Measurements from ENCODE around the gene PGBD5. TPM values are rescaled to one million over a fixed set of nuclear protein-coding genes. Genes with fewer than 3 reads are reported as not detected.

PGBD5 gene
- total and polyA plus RNA-seq, 9 of the 15 experiments (the other 6 are each of a cell fraction or from before 2014, with no cell fraction given) = under 0.01 to 0.40 (median 0.10) TPM; not detected in 3

DNA sequence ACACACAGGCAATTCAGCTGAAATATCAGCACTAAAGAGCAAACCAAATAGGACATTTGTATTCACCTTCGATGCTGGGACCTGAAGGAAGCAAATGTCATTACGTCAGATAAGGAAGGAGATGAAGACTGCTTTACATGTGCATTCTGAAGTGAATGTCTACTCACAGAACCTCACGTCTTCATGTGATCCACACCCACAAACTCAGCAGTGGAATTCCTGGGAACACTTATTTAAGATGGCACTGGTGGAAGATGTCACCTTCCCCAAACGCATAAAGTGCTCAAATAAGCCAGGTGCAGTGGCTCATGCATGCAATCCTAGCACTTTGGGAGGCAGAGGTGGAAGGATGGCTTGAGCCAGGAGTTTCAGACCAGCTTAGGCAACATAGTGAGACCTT lies 11.4 kb downstream of the PGBD5 start (continued):
- no peak for TF ChIP-seq NR2C2 (CRISPR knock-in tag; IDR thresholded peaks at IDR 0.05)
- no peak for TF ChIP-seq NR2C2 (tag; IDR thresholded peaks at IDR 0.05)
- TF ChIP-seq MEF2D (tag; conservative IDR thresholded peaks at IDR 0.05; ENCODE audit: low read depth) = no peak
- TF ChIP-seq, protein P1, sequence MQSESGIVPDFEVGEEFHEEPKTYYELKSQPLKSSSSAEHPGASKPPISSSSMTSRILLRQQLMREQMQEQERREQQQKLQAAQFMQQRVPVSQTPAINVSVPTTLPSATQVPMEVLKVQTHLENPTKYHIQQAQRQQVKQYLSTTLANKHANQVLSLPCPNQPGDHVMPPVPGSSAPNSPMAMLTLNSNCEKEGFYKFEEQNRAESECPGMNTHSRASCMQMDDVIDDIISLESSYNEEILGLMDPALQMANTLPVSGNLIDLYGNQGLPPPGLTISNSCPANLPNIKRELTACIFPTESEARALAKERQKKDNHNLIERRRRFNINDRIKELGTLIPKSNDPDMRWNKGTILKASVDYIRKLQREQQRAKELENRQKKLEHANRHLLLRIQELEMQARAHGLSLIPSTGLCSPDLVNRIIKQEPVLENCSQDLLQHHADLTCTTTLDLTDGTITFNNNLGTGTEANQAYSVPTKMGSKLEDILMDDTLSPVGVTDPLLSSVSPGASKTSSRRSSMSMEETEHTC (IDR thresholded peaks at IDR 0.05) = no peak

DNA sequence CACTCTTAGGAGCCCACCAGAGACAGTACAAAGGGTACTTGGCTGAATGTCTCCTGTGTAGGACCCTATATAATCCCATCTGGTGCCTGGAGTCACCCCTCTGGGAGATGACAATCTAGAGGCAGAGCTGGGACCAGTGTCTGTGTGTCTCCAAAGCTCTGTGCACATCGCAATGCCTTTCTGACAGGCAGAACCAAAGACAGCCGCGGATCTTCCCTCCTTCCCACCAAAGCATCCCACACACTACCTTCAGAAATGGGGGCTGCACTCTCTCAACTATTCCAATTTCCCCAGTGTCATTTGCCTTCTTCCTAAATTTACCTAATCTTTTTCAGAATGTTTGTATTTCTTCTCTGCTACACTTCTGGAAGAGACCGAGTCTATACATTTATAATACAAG lies 12.0 kb downstream of the PGBD5 start:
- Histone ChIP-seq H4K20me1 (replicated peaks; ENCODE audit: control insufficient read depth, insufficient read depth, low read length) (0 out of 2 replicates have a peak, but pooled peaks cover 4% of the 10 kb centered on the region), H3K27ac (ENCODE audit: extremely low read depth, low read depth, low read length) (no peak overlapping the region), H3K9me1 (ENCODE audit: control insufficient read depth, insufficient read depth, low read length) (no peaks in the 10 kb centered on the region), H3K27me3 (ENCODE audit: control insufficient read depth in 2 of 2, insufficient read depth in 2 of 2, low read length in 2 of 2) (peaks cover 8 to 23% of the 10 kb centered on the region in 2 experiments; a peak in 4 of 5 replicates), H3K36me3 (ENCODE audit: control insufficient read depth, insufficient read depth, low read length) (no peaks in the 10 kb centered on the region), H3K4me2 (ENCODE audit: insufficient read depth, low read length) (no peak overlapping the region), H3K79me2 (ENCODE audit: control insufficient read depth, insufficient read depth, low read length) (no peaks in the 10 kb centered on the region), H3K9me3 (replicated peaks; ENCODE audit: control insufficient read depth, insufficient read depth, low read depth, low read length) (no peaks in the 10 kb centered on the region), H3K4me1 (replicated peaks in 1 of 2; ENCODE audit: control insufficient read depth in 2 of 2, insufficient read depth in 2 of 2, low read length in 2 of 2) (no peaks in the 10 kb centered on the region), H3K4me3 (no peak overlapping the region), H3K9ac (ENCODE audit: insufficient read depth in 1 of 2, low read depth in 2 of 2, low read length in 2 of 2) (no peak overlapping the region), H2AFZ (ENCODE audit: low read depth, low read length) (no peak overlapping the region)
- WGBS (ENCODE audit: insufficient coverage, low coverage, missing lambda C conversion rate) = 0% methylated on average over 4 of the region's 4 CpGs
- ATAC-seq (no peak), FAIRE-seq (no peak), DNase-seq (ENCODE audit: extremely low read depth in 1 of 4, low spot score in 3 of 4) (no peak)
- intact Hi-C loops (cut with micrococcal nuclease) = no loop called here
- in situ Hi-C loops (cut with MboI) = no loop called here
- no TSS peak for BruUV-seq (replicated peaks)
- CTCF ChIA-PET (ENCODE audit: low intra/inter-chr PET ratio) = no interaction called here
- POLR2A ChIA-PET = interaction anchor here (0.8 kb wide), 1 partner anchor 51 kb away, joined by 3 read pairs; no protein-coding TSS in a partner anchor
- TF ChIP-seq, protein P2, sequence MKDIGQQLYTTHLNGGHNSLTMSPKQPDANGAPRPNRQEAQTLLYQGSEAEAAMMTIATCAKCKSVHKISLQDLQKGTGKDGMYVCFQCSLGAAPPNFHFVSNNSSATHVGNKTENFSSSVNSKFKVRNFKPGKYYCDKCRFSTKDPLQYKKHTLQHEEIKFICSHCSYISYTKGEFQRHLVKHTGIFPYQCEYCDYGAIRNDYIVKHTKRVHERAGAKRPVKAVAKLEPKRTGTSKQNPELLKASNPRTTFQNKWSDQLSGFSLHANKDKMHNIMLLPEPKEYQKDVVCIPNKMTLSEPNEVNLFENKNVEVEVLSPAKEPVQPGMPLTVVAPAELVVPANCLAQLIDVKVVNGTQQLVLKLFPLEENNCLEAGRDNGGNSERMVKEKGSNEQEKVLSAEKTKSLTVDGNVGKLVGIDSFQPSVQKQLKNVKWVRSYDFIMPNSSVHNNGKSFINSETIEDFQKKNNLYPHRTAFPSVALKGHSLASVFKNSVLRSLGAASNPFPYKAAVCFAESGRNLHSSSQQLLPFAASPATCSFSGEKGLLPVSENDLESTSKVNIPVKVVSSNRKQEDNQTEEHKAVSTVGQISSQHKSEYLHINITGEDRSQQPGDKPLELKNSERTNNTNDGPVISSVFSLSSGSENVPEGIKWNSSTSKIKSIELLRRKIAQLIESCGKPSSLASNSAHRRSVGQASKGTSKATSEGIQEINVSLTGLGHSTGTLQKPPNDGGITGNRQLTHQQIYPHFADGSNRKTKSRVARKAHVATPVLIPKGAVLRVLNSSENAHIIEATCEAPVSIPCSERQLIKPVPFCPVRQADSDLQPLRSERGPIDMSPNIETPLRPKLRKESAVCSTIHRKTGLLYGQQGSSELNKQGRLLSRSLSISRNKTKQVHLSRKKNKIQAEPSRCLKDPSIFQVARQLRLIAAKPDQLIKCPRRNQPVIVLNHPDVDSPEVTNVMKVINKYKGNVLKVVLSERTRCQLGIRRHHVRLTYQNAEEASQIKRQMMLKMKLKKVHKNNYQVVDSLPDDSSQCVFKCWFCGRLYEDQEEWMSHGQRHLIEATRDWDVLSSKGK (CRISPR knock-in tag; IDR thresholded peaks at IDR 0.05) = no peak
- TF ChIP-seq HOXB6 (CRISPR knock-in tag; IDR thresholded peaks at IDR 0.05; ENCODE audit: borderline replicate concordance) (no peak), ADNP (tag; IDR thresholded peaks at IDR 0.05) (no peak), ZNF316 (IDR thresholded peaks at IDR 0.05) (no peak), PRPF4 (IDR thresholded peaks at IDR 0.05; ENCODE audit: insufficient read depth, low read depth, low read length, poor library complexity, severe bottlenecking) (no peak), ILF3 (IDR thresholded peaks at IDR 0.05; ENCODE audit: borderline replicate concordance) (no peak), CAMTA2 (CRISPR knock-in tag; conservative IDR thresholded peaks at IDR 0.05) (no peak)
- TF ChIP-seq, protein P3, sequence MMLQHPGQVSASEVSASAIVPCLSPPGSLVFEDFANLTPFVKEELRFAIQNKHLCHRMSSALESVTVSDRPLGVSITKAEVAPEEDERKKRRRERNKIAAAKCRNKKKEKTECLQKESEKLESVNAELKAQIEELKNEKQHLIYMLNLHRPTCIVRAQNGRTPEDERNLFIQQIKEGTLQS (IDR thresholded peaks at IDR 0.05) = no peak
- TF ChIP-seq, protein P3 (CRISPR knock-in tag; conservative IDR thresholded peaks at IDR 0.05) = no peak
- TF ChIP-seq, protein P4, sequence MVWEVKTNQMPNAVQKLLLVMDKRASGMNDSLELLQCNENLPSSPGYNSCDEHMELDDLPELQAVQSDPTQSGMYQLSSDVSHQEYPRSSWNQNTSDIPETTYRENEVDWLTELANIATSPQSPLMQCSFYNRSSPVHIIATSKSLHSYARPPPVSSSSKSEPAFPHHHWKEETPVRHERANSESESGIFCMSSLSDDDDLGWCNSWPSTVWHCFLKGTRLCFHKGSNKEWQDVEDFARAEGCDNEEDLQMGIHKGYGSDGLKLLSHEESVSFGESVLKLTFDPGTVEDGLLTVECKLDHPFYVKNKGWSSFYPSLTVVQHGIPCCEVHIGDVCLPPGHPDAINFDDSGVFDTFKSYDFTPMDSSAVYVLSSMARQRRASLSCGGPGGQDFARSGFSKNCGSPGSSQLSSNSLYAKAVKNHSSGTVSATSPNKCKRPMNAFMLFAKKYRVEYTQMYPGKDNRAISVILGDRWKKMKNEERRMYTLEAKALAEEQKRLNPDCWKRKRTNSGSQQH (CRISPR knock-in tag; IDR thresholded peaks at IDR 0.05) = no peak

Measured in K562 (cell line).